Activated CD8-positive, alpha-beta memory T cell treated with anti-CD3 and anti-CD28 coated beads, Interleukin-2, amount 10 ng/mL, durations not matched to agents 7 days and 5 days (primary cell): ENCODE data around the gene IBTK. TPM values are rescaled to one million over a fixed set of nuclear protein-coding genes. Genes with fewer than 3 reads are reported as not detected.
"Not testable (repeated sequence)": the region's sequence is repeated elsewhere in the genome, so short reads cannot be mapped to it uniquely, and the experiment has no call there.

Experiments used
- ATAC-seq: fragments of 150-1000 bp; cut with Tn5 transposase; one replicate; pipeline ENCODE4 v1.10.0; 2021; ENCODE audit warnings: moderate library complexity
- CTCF ChIA-PET: fragments of 350-600 bp; sonication (Branson Sonifier 250); formaldehyde crosslinking; loops from one replicate; lab custom pipeline; 2021; ENCODE audit warnings: antibody characterized with exemption; lab: Charles Lee
- DNase-seq: peaks from one replicate; pipeline ENCODE4 v3.0.0-alpha.2; 2020
- H3K27ac Mint-ChIP-seq: one replicate; pipeline ENCODE4 v1.8.0; 2021; ENCODE audit warnings: mild to moderate bottlenecking, mixed read lengths
- H3K27me3 Mint-ChIP-seq: one replicate; pipeline ENCODE4 v1.8.0; 2021; ENCODE audit warnings: mixed read lengths
- H3K36me3 Mint-ChIP-seq: one replicate; pipeline ENCODE4 v1.8.0; 2021; ENCODE audit warnings: mild to moderate bottlenecking, mixed read lengths
- H3K4me1 Mint-ChIP-seq: one replicate; pipeline ENCODE4 v1.8.0; 2021; ENCODE audit warnings: mixed read lengths
- H3K4me3 Mint-ChIP-seq: one replicate; pipeline ENCODE4 v1.8.0; 2021; ENCODE audit warnings: mild to moderate bottlenecking, moderate library complexity, mixed read lengths
- H3K9me3 Mint-ChIP-seq: one replicate; pipeline ENCODE4 v1.8.0; 2022; ENCODE audit warnings: low read depth, mixed read lengths
- total RNA-seq, 2 experiments: library from RNA; stranded (reverse); gene quantifications; one replicate each; pipeline ENCODE4 v1.2.3, GENCODE V29; 2021

IBTK gene
- total RNA-seq, 2 experiments from 2014 or later = 25.8 to 34.2 TPM

- no peak overlapping the region for H3K27ac Mint-ChIP-seq
- H3K9me3 Mint-ChIP-seq = no peaks in the 10 kb centered on the region
- peaks cover 25% of the 10 kb centered on the region for H3K4me1 Mint-ChIP-seq
- H3K27me3 Mint-ChIP-seq = no peaks in the 10 kb centered on the region
- DNase-seq (no peak), ATAC-seq (no peak)
- CTCF ChIA-PET = no interaction called here
- no peak overlapping the region for H3K4me3 Mint-ChIP-seq
- peaks cover 35% of the 10 kb centered on the region for H3K36me3 Mint-ChIP-seq
Measured at GRCh38 chr6:82239597-82239996, 7.9 kb downstream of the IBTK start.

GRCh38 chr6:82237013-82237412, 10.5 kb downstream of the IBTK start:
- H3K36me3 Mint-ChIP-seq = peaks cover 29% of the 10 kb centered on the region
- H3K9me3 Mint-ChIP-seq = no peaks in the 10 kb centered on the region
- ATAC-seq (no peak), DNase-seq (no peak)
- peaks cover 17% of the 10 kb centered on the region for H3K4me1 Mint-ChIP-seq
- peak overlapping the region; percentile 66 for H3K27ac Mint-ChIP-seq
- no peak overlapping the region for H3K4me3 Mint-ChIP-seq
- CTCF ChIA-PET = interaction anchor here (1.3 to 1.5 kb wide), 2 partner anchors 11 to 18 kb away, joined by 4 to 5 read pairs; no protein-coding TSS in a partner anchor
- no peaks in the 10 kb centered on the region for H3K27me3 Mint-ChIP-seq

- Mint-ChIP-seq H3K36me3 (peaks cover 41% of the 10 kb centered on the region), H3K4me1 (peaks cover 8% of the 10 kb centered on the region), H3K27me3 (no peaks in the 10 kb centered on the region), H3K4me3 (no peak overlapping the region), H3K9me3 (no peaks in the 10 kb centered on the region), H3K27ac (peak overlapping the region; percentile 72)
- ATAC-seq = no peak
- CTCF ChIA-PET = no interaction called here
- DNase-seq = no peak
Measured at GRCh38 chr6:82227770-82228169, 19.8 kb downstream of the IBTK start.

- DNase-seq (no peak), ATAC-seq (no peak)
- no peaks in the 10 kb centered on the region for H3K27me3 Mint-ChIP-seq
- no peak overlapping the region for H3K4me3 Mint-ChIP-seq
- H3K9me3 Mint-ChIP-seq = no peaks in the 10 kb centered on the region
- CTCF ChIA-PET = no interaction called here
- H3K27ac Mint-ChIP-seq = no peak overlapping the region
- peaks cover 40% of the 10 kb centered on the region for H3K36me3 Mint-ChIP-seq
- no peaks in the 10 kb centered on the region for H3K4me1 Mint-ChIP-seq
Measured at GRCh38 chr6:82220167-82220566, 27.4 kb downstream of the IBTK start.

GRCh38 chr6:82217018-82217586, 30.4 kb downstream of the IBTK start:
- CTCF ChIA-PET = no interaction called here
- DNase-seq = no peak
- Mint-ChIP-seq H3K27ac (no peak overlapping the region), H3K27me3 (no peaks in the 10 kb centered on the region), H3K4me3 (no peak overlapping the region), H3K9me3 (no peaks in the 10 kb centered on the region), H3K4me1 (no peaks in the 10 kb centered on the region), H3K36me3 (peaks cover 39% of the 10 kb centered on the region)
- ATAC-seq = no peak

DNA sequence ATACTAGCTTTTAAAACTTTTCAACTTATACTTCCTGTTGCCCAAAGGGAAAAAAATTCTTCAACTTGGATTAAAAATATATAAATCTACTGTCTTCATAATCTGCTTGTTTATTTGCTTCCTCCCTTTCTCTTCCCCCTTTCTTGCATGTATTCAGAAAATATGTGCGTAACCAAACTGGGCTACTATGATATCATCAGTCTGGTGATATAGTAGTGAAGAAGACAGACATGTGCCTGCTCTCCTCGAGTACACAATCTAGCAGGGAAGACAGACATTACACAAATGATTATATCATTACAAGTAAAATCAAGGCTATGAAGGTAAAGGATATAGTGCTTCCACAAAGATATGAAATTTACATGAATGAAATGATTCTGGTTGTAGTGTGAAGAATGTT, 31.0 kb downstream of the IBTK start:
- Mint-ChIP-seq H3K27ac (no peak overlapping the region), H3K27me3 (no peaks in the 10 kb centered on the region), H3K9me3 (no peaks in the 10 kb centered on the region), H3K4me3 (no peak overlapping the region), H3K4me1 (no peaks in the 10 kb centered on the region), H3K36me3 (peaks cover 41% of the 10 kb centered on the region)
- CTCF ChIA-PET = no interaction called here
- ATAC-seq = no peak
- no peak for DNase-seq

DNA sequence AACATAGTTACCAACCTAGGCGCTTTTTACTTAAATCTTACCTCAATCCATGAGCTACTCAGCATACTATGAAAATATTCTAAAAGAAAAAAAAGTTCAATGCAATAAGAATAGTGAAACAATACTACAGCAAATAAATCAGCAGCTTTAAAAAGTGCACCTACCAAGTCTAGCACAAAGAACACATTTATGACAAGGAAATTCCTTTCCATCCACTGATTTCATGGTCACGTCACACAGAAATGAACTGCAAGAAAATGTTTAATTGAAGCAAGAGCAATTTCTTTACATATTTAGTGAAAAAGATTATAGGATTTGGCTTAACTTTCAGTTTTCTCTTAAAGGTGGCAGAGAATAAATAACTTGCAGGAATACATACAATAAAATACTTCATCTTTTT, 36.2 kb downstream of the IBTK start:
- H3K27ac Mint-ChIP-seq = no peak overlapping the region
- ATAC-seq (no peak), DNase-seq (no peak)
- H3K4me3 Mint-ChIP-seq = no peak overlapping the region
- CTCF ChIA-PET = no interaction called here
- no peaks in the 10 kb centered on the region for H3K9me3 Mint-ChIP-seq
- peaks cover 2% of the 10 kb centered on the region for H3K4me1 Mint-ChIP-seq
- peaks cover 44% of the 10 kb centered on the region for H3K36me3 Mint-ChIP-seq
- H3K27me3 Mint-ChIP-seq = no peaks in the 10 kb centered on the region

DNA sequence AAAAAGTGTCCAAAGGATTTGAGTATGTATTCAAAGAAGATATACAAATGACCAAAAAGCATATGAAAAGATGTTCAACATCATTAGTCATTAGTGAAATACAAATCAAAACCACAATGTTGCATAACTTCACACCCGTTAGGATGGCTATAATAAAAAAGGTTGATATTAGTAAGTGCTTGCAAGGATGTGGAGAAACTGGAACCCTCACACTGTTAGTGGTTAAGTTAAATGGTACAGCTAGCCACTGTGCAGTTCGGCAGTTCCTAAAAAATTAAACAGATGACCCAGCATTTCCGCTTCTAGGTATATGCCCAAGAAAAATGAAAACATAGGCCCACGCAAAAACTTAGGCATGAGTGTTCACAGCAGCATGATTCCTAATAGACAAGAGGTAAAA, 38.6 kb downstream of the IBTK start:
- Mint-ChIP-seq H3K9me3 (no peaks in the 10 kb centered on the region), H3K27ac (no peak overlapping the region), H3K36me3 (peaks cover 44% of the 10 kb centered on the region), H3K4me1 (peaks cover 6% of the 10 kb centered on the region), H3K4me3 (no peak overlapping the region), H3K27me3 (no peaks in the 10 kb centered on the region)
- DNase-seq (no peak), ATAC-seq (no peak)
- CTCF ChIA-PET = no interaction called here

- ATAC-seq (no peak), DNase-seq (no peak)
- no peak overlapping the region for H3K27ac Mint-ChIP-seq
- no peaks in the 10 kb centered on the region for H3K27me3 Mint-ChIP-seq
- peaks cover 44% of the 10 kb centered on the region for H3K36me3 Mint-ChIP-seq
- CTCF ChIA-PET = interaction anchor here (0.8 kb wide), 1 partner anchor 8 kb away, joined by 3 read pairs; no protein-coding TSS in a partner anchor
- peaks cover 8% of the 10 kb centered on the region for H3K4me1 Mint-ChIP-seq
- no peak overlapping the region for H3K4me3 Mint-ChIP-seq
- H3K9me3 Mint-ChIP-seq = no peaks in the 10 kb centered on the region
Measured at GRCh38 chr6:82205930-82206392, 41.6 kb downstream of the IBTK start.

DNA sequence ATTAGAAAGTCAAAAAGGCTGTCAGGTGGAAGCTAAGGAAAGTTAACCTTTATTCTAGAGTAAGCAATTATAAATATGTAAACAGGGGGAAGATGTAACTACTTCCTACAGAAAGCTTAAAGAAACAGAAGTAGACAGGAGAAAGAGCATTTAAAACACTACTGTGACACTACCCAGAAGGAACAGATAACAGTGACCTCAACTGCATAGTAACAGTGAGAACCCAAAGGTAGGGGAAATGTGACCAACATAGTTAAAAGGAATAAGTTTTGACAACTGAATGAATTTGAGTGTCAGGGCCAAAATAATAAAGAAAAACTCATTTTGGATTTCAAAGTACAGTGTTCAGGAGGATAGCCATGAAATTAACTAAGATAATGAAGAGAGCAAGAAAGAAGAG, 43.5 kb downstream of the IBTK start:
- Mint-ChIP-seq H3K27me3 (no peaks in the 10 kb centered on the region), H3K27ac (no peak overlapping the region), H3K9me3 (no peaks in the 10 kb centered on the region), H3K4me1 (peaks cover 7% of the 10 kb centered on the region), H3K4me3 (no peak overlapping the region), H3K36me3 (peaks cover 46% of the 10 kb centered on the region)
- DNase-seq = no peak
- CTCF ChIA-PET = no interaction called here
- no peak for ATAC-seq

- CTCF ChIA-PET = interaction anchor here (1.0 kb wide), 1 partner anchor 8 kb away, joined by 3 read pairs; no protein-coding TSS in a partner anchor
- Mint-ChIP-seq H3K4me1 (no peaks in the 10 kb centered on the region), H3K36me3 (peaks cover 32% of the 10 kb centered on the region), H3K9me3 (no peaks in the 10 kb centered on the region), H3K4me3 (no peak overlapping the region), H3K27me3 (no peaks in the 10 kb centered on the region), H3K27ac (no peak overlapping the region)
- DNase-seq (no peak), ATAC-seq (no peak)
Measured at GRCh38 chr6:82197784-82198183, 49.8 kb downstream of the IBTK start.

DNA sequence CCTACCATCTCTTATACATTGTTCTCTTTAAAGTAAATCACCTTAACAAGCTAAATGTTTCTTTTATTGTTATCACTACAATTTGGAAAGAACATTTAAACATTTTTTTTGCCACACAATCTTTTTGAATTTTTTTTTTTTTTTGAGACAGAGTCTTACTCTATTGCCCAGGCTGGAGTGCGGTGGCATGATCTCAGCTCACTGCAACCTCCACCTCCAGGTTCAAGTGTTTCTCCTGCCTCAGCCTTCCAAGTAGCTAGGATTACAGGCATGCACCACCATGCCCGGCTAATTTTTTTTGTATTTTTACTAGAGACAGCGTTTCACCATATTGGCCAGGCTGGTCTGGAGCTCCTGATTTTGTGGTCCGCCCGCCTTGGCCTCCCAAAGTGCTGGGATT, 50.3 kb downstream of the IBTK start:
- H3K4me1 Mint-ChIP-seq = not testable (repeated sequence)

DNA sequence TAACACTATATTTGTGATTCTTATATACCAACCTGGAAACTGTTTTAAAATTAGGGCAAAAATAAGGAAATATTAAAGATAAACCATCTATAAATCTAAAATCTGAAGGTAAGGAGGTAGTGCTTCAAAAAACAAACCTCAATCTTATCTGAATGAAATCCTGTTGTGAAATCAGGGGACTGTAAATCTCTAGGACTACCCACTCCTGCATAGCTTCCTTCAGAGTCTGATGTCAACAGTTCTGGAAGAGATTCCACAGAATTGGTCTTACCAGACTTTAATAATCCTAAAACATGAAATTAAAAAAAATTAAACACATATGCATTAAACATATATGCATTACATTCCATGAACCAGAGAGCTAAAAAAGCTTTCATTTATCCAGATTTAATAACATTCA, 51.4 kb downstream of the IBTK start:
- no peaks in the 10 kb centered on the region for H3K4me1 Mint-ChIP-seq
- H3K9me3 Mint-ChIP-seq = no peaks in the 10 kb centered on the region
- CTCF ChIA-PET = no interaction called here
- DNase-seq = no peak
- no peak overlapping the region for H3K27ac Mint-ChIP-seq
- H3K4me3 Mint-ChIP-seq = no peak overlapping the region
- no peaks in the 10 kb centered on the region for H3K27me3 Mint-ChIP-seq
- H3K36me3 Mint-ChIP-seq = peaks cover 31% of the 10 kb centered on the region
- ATAC-seq = no peak

More for the DNA sequence above, 50.3 kb downstream of the IBTK start:
- H3K27ac Mint-ChIP-seq, DNase-seq, H3K9me3 Mint-ChIP-seq, H3K27me3 Mint-ChIP-seq, ATAC-seq, H3K4me3 Mint-ChIP-seq: not testable (repeated sequence)
- CTCF ChIA-PET = interaction anchor here (1.0 kb wide), 1 partner anchor 9 kb away, joined by 3 read pairs; no protein-coding TSS in a partner anchor
- H3K36me3 Mint-ChIP-seq = peaks cover 29% of the 10 kb centered on the region

GRCh38 chr6:82195619-82196018, 51.9 kb downstream of the IBTK start:
- Mint-ChIP-seq H3K4me1 (no peaks in the 10 kb centered on the region), H3K27ac (no peak overlapping the region), H3K9me3 (no peaks in the 10 kb centered on the region), H3K27me3 (no peaks in the 10 kb centered on the region), H3K36me3 (peaks cover 30% of the 10 kb centered on the region), H3K4me3 (no peak overlapping the region)
- ATAC-seq (no peak), DNase-seq (no peak)
- CTCF ChIA-PET = no interaction called here
